ENCODE results near the gene GLUD1. TPM values are rescaled to one million over a fixed set of nuclear protein-coding genes. Genes with fewer than 3 reads are reported as not detected.
"Not testable (repeated sequence)": the region's sequence is repeated elsewhere in the genome, so short reads cannot be mapped to it uniquely, and the experiment has no call there.

GLUD1 gene
- total RNA-seq = 100 to 1,000 TPM; 135 to 153 (median 148) TPM
- 100 to 1,000 TPM in 2 of 3 donors, 10 to 100 TPM in 1; 71.3 to 162 (median 111) TPM for polyA plus RNA-seq

DNA sequence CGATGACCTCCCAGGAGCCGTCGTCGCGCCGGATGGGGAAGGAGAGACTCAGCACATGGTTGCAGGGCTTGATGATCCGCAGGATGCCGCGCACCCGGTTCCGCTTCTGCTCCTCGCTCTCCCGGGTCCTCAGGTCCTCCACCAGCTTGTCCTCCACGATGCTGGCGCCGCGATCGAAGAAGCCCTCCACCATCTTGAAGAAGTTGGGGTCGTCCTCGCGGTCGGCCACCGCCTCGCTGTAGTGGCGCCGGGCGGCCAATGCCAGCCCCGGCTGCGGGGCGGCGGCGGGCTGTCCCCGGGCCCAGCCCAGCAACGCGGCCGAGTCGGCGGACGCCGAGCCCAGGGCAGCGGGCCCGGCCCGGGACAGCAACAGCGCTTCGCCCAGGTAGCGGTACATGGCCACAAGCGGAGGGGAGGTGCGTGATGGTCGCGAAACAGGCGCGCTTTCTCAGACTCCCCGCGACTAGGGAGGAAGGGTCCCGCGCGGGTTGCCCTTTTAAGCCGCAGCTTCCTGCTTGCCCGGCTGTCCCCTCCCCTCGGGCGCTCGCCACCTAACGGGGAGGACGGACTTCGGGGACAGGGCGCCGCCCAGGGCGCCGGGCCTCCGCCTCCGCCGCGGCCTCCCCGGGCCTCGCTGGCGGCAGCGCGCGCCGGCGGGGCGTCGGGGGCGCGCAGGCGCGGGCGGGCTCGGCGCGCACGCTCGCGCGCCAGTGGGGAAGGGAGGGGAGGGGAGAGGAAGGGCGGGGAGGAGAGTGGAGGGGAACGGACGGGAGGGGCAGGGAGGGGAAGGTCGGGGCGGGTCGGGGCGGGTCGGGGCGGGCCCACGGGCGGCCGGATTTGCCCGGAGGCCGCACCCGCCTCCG lies at the start of gene GLUD1, which contains the start of gene SHLD2:
Gene GLUD1 (minus strand): TSS at position 471 of the 863 bp plus-strand sequence. CDS start 74 bp downstream, at position 397.
Gene SHLD2 (plus strand): TSS at position 834 of the 863 bp plus-strand sequence. CDS start 56,149 bp downstream, outside the sequence.
- WGBS, 2 donors = 1% methylated on average over 111 of the region's 111 CpGs
- DNase-seq = peak; percentile 95
- peaks cover 0 to 4% (median 0%) of the 10 kb centered on the region in 4 donors for H3K36me3 ChIP-seq
- H3K9me3 ChIP-seq = no peaks in the 10 kb centered on the region
- no peaks in the 10 kb centered on the region for H3K27me3 ChIP-seq
- H3K4me3 ChIP-seq = peak within 1 kb of the TSS; percentile 67 to 91 (median 78)
- H3K27ac ChIP-seq = peak within 1 kb of the TSS; percentile 94 to 98 (median 96)
- peaks cover 0 to 54% (median 42%) of the 10 kb centered on the region in 4 donors for H3K4me1 ChIP-seq
- intact Hi-C loops (cut with DNase I) = loop anchor here (1.0 to 10.0 kb wide), 2 partner anchors 123 to 410 kb away; no protein-coding TSS in a partner anchor
- TF ChIP-seq, protein P1, sequence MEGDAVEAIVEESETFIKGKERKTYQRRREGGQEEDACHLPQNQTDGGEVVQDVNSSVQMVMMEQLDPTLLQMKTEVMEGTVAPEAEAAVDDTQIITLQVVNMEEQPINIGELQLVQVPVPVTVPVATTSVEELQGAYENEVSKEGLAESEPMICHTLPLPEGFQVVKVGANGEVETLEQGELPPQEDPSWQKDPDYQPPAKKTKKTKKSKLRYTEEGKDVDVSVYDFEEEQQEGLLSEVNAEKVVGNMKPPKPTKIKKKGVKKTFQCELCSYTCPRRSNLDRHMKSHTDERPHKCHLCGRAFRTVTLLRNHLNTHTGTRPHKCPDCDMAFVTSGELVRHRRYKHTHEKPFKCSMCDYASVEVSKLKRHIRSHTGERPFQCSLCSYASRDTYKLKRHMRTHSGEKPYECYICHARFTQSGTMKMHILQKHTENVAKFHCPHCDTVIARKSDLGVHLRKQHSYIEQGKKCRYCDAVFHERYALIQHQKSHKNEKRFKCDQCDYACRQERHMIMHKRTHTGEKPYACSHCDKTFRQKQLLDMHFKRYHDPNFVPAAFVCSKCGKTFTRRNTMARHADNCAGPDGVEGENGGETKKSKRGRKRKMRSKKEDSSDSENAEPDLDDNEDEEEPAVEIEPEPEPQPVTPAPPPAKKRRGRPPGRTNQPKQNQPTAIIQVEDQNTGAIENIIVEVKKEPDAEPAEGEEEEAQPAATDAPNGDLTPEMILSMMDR (IDR thresholded peaks at IDR 0.05) = no peak
- TF ChIP-seq POLR2A (IDR thresholded peaks at IDR 0.05) = peak; percentile 52 to 61
- TF ChIP-seq POLR2AphosphoS5 (IDR thresholded peaks at IDR 0.05) = peak; percentile 66 to 90 (median 84)

DNA sequence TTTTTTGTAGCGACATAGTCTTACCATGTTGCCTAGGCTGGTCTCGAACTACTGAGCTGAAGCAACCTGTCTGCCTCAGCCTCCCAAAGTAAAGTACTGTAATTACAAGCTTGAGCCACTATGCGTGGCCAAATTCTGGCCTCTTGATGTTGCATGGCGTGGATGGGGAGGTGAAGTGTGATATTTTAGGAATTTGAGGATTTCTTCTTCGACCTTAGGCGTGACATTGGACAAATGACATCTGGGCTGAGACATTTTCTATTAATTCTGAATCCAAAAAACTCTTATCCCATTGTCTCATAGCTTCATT lies 48.4 kb upstream of the GLUD1 start:
- H3K4me1 ChIP-seq; DNase-seq; H3K27ac ChIP-seq; H3K4me3 ChIP-seq; H3K9me3 ChIP-seq; H3K36me3 ChIP-seq; H3K27me3 ChIP-seq; intact Hi-C loops (cut with DNase I): not testable (repeated sequence)
- 94 to 98% methylated on average over 6 of the region's 6 CpGs for WGBS, 2 donors

DNA sequence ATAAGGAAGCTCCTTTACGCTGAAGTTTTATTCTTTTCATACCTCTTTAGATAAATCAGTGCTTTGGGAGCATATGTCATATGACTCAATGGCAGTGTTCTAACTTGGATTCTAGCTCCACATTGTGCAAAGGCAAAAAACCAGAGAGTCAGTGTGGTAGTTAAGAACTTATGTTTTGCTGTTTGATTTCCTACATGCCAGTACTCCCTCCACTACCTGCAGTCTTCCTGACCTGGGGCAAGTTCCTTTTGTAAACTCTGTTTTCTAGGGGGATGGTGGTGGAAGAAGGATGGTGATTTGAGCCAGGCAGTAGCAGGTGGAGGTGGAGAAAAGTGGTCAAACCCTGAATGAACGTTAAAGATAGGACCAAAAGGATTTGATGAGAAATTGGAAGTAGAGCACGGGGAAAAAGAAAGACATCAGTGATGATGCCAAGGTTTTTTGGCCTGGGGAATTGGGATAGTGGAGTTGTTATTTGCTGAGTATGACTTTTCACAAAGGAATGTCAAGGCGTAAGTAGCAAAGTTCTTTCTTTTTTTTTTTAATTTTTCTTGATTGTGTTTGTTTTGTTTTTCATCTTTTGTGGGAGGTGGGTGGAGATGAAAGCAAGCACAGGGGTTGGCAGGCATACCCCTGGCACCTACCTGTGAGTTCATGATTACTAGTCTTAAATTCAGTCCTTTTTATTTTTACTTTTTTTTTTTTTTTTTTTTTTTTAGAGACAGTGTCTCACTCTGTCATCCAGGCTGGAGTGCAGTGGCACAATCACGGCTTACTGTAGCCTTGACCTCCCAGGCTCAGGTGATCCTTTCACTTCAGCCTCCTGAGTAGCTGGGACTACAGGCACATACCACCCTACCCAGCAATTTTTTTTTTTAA lies 47.8 kb upstream of the GLUD1 start:
- H3K4me3 ChIP-seq; H3K27ac ChIP-seq; intact Hi-C loops (cut with DNase I); H3K4me1 ChIP-seq; DNase-seq; H3K36me3 ChIP-seq; H3K27me3 ChIP-seq; H3K9me3 ChIP-seq: not testable (repeated sequence)
- WGBS, 2 donors = 73 to 84% methylated on average over 5 of the region's 5 CpGs

DNA sequence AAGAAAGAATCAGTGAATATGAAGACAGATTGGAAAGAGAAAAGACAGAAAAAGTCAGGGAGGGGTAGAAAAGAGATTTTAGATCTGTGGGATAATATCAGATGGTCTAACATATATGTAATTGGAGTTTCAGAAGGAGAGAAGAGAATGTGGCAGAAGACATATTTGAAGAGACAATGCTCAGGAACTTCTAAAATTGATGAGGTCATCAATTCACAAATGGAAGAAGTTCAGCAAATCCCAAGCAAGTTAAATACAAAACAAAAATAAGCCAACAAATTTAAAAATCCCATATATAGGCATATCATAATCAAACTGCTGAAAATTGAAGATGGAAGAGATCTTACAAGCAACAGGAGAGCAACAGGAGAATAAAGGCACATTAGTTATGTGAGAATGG lies 42.8 kb upstream of the GLUD1 start:
- H3K4me1 ChIP-seq; DNase-seq; H3K9me3 ChIP-seq; H3K36me3 ChIP-seq; H3K27me3 ChIP-seq; intact Hi-C loops (cut with DNase I); H3K4me3 ChIP-seq; H3K27ac ChIP-seq: not testable (repeated sequence)

DNA sequence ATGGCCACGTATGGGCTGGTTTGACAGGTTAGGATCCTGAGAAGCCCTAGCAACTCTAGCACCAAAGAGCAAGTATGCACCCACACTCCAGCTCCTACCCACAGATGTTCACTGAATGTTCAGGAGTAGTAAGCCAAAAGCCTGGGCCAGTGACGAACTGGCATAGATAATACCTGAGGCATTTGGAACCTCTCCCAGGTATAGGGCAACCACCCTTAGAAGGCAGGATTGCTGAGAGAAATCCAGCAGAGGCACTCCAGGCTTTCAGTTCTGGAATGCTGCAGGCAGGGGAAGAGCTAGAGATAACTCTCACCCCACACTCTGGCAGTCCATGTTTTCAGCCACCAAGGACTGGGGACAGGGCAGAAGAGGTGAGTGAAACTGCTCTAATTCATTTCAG lies 39.8 kb upstream of the GLUD1 start:
- 87 to 98% methylated on average over 2 of the region's 2 CpGs for WGBS, 2 donors
- H3K9me3 ChIP-seq; H3K36me3 ChIP-seq; H3K4me1 ChIP-seq; H3K27me3 ChIP-seq; H3K4me3 ChIP-seq; DNase-seq; intact Hi-C loops (cut with DNase I); H3K27ac ChIP-seq: not testable (repeated sequence)

DNA sequence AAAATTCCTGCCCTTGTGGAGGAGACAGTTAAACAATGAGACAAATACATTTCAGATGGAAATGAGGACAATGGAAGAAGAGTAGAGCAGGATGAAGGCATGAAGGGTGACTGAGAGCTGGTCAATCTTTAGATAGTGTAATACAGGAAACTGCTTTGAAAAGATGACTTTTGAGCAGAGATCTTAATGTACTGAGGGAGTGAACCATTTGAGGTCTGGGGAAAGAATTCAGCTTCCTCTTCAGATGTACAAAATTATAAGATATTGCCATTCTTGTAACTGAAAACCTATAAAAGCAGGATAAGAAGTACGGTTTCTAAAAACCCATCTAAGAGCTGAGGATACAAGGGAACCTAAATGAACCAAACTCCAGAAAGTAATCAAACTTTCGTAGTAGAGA lies 39.3 kb upstream of the GLUD1 start:
- H3K4me1 ChIP-seq; DNase-seq; H3K27ac ChIP-seq; intact Hi-C loops (cut with DNase I); H3K4me3 ChIP-seq; H3K27me3 ChIP-seq; H3K36me3 ChIP-seq; H3K9me3 ChIP-seq: not testable (repeated sequence)
- WGBS, 2 donors = 87 to 97% methylated on average over 2 of the region's 2 CpGs

DNA sequence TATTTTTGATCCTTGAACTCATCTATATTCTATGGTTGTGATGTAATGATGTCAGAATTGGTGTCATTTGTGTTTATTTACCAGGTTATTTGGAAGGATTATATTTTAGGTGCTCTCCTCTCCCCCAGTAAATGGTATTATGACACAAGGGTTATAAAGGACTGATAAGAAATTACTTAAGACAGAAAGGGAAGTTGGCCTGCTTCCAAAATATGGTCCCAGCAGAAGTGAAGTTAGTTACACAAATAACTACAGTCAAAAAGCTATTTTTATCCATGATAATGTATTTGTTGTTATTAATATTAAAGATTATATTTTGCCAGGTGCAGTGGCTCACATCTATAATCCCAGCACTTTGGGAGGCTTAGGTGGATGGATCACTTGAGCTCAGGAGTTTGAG lies 37.5 kb upstream of the GLUD1 start:
- H3K9me3 ChIP-seq; intact Hi-C loops (cut with DNase I); H3K36me3 ChIP-seq; H3K27ac ChIP-seq; DNase-seq; H3K4me3 ChIP-seq; H3K27me3 ChIP-seq; H3K4me1 ChIP-seq: not testable (repeated sequence)

DNA sequence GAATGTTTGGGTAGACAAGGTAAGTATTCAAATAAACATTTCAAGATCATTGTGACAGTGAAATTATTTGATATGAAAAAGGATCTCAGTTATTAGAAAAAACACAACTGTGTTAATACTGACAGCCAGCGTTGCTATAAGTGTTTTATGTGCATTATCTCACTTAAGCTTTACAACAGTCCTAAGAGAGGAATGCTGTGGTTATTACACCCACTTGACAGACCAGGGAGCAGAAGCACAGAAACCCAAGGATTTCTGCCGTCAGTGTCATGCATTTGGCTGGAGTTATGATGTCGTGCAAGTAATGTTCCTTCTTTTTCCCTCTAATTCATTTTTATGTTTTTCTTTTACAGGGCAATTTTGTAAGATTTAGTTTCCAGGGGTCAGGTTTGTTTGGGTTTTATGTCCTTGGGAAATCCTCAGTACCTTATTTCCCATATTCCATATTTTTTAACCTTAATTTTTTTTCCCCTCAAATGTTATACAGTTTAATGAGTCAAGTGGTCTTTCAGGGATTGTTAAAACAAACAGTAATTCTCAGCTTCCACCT lies 33.0 kb upstream of the GLUD1 start:
- H3K4me1 ChIP-seq; H3K27ac ChIP-seq; intact Hi-C loops (cut with DNase I); H3K4me3 ChIP-seq; H3K9me3 ChIP-seq; H3K36me3 ChIP-seq; H3K27me3 ChIP-seq; DNase-seq: not testable (repeated sequence)
- WGBS, 2 donors = 41 to 94% methylated on average over 2 to 3 of the region's 3 CpGs

DNA sequence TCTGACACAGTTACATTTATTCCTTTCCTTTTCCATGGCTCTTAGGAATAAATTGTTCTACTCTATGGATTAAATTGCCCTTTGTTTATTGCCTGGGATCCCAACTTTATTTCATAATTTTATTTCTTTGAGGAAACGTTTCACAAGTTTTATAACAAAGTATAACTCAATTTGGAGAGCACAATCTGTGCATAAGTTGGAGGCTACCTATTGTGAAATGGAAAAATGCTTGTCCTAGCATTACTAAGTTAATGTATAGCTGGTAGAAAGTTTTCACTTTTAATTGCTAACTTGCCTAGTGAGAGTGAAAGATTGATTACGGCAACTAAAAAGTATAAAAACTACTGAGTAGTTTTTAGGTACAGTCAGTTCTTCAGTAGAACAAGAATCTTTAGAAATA lies 32.4 kb upstream of the GLUD1 start:
- H3K27ac ChIP-seq; H3K4me1 ChIP-seq; intact Hi-C loops (cut with DNase I); H3K9me3 ChIP-seq; DNase-seq; H3K4me3 ChIP-seq; H3K27me3 ChIP-seq; H3K36me3 ChIP-seq: not testable (repeated sequence)
- WGBS, 2 donors = 33 to 82% methylated on average over 1 of the region's 2 CpGs

DNA sequence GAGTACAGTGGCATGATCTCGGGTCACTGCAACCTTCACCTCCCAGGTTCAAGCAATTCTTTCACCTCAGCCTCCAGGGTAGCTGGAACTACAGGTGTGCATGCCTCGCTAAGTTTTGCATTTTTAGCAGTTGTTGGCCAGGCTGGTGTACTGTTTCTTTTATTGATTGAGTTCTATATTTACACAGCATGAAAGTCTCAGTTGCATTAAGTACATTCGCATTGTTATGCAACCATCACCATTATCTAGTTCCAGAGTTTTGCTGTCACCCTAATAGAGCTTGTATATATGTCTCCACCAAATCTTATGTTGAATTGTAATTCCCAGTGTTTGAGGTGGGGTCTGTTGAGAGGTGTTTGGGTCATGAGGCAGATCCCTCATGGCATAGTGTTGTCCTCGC lies 28.7 kb upstream of the GLUD1 start:
- intact Hi-C loops (cut with DNase I); H3K27ac ChIP-seq; H3K36me3 ChIP-seq; DNase-seq; H3K4me3 ChIP-seq; H3K27me3 ChIP-seq; H3K9me3 ChIP-seq; H3K4me1 ChIP-seq: not testable (repeated sequence)
- 89 to 93% methylated on average over 3 of the region's 4 CpGs for WGBS, 2 donors

DNA sequence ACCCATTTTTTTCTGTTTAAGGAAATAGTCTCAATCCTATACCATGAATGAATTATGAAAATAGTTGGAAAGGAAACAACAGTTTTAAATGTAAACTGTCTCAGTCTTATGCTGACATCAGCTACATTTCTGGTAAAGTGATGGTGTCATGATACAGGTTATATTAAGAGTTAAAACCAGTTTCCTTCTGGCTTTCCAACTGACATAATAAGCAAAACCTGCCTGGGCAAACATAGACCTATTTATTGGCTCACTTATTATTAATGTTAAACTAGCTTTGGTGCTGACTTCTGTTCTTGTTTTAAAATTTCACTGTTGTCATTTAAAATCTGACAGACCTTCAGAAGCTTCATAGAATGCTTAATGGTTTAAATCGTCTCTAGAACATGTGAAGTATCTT lies 24.4 kb upstream of the GLUD1 start:
- H3K4me3 ChIP-seq; H3K27ac ChIP-seq; H3K27me3 ChIP-seq; H3K9me3 ChIP-seq; DNase-seq; intact Hi-C loops (cut with DNase I); H3K4me1 ChIP-seq; H3K36me3 ChIP-seq: not testable (repeated sequence)
- 92 to 100% methylated on average over 1 of the region's 1 CpG for WGBS, 2 donors
